Measurements from ENCODE around the gene DEFB123. TPM values are rescaled to one million over a fixed set of nuclear protein-coding genes. Genes with fewer than 3 reads are reported as not detected.

DEFB123 gene
- total RNA-seq, 3 donors from 2014 or later = not detected

DNA sequence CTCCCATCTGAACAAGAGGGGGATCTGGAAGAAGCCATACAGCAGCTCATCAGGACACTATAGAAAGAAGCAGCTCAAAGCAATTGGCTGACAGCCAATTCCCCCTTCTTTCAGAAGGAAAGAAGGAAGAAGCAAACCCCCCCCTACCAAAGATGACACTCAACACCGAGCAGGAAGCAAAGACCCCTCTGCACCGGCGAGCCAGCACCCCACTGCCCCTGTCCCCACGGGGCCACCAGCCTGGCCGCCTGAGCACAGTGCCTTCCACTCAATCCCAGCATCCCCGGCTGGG lies 35.8 kb downstream of the DEFB123 start:
- no peak overlapping the region for H3K4me3 ChIP-seq
- intact Hi-C loops (cut with DNase I, micrococcal nuclease) = no loop called here

DNA sequence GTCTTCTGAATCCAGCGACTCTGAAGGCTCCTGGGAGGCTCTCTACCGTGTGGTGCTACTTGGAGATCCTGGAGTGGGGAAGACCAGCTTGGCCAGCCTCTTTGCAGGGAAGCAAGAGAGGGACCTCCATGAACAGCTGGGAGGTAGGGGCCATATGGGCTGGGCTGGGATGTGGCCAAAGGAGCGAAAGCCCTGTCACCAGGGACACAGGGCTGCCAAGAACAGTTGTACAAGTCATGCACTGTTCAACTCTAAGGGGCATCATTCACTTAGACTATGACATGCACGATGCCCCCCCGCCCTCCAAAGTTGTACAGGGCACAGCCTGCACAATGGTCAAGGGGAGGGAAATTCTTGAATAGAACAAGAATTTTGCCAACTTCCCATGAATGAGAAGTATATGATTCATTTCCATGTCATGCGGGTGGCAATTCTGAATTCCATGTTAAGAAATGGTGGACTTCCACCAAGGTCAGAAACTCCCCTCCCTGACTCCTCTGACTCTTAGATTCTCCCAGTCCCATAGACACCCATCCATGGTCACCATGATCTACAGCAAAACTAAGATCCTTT lies 36.3 kb downstream of the DEFB123 start:
- Histone ChIP-seq H3K9me3 (no peaks in the 10 kb centered on the region), H3K36me3 (ENCODE audit: low read depth) (no peaks in the 10 kb centered on the region), H3K4me3 (no peak overlapping the region), H3K4me1 (ENCODE audit: low read depth) (no peaks in the 10 kb centered on the region)
- ATAC-seq (no peak), DNase-seq (no peak)
- intact Hi-C loops (cut with DNase I, micrococcal nuclease) = no loop called here
- TF ChIP-seq, protein P1, sequence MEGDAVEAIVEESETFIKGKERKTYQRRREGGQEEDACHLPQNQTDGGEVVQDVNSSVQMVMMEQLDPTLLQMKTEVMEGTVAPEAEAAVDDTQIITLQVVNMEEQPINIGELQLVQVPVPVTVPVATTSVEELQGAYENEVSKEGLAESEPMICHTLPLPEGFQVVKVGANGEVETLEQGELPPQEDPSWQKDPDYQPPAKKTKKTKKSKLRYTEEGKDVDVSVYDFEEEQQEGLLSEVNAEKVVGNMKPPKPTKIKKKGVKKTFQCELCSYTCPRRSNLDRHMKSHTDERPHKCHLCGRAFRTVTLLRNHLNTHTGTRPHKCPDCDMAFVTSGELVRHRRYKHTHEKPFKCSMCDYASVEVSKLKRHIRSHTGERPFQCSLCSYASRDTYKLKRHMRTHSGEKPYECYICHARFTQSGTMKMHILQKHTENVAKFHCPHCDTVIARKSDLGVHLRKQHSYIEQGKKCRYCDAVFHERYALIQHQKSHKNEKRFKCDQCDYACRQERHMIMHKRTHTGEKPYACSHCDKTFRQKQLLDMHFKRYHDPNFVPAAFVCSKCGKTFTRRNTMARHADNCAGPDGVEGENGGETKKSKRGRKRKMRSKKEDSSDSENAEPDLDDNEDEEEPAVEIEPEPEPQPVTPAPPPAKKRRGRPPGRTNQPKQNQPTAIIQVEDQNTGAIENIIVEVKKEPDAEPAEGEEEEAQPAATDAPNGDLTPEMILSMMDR (IDR thresholded peaks at IDR 0.05) = no peak

More for the DNA sequence above, 35.8 kb downstream of the DEFB123 start:
- Histone ChIP-seq H3K36me3 (ENCODE audit: low read depth) (no peaks in the 10 kb centered on the region), H3K9me3 (no peaks in the 10 kb centered on the region), H3K4me1 (ENCODE audit: low read depth) (no peaks in the 10 kb centered on the region)
- ATAC-seq = no peak
- TF ChIP-seq, protein P1 (IDR thresholded peaks at IDR 0.05) = no peak
- DNase-seq = no peak

DNA sequence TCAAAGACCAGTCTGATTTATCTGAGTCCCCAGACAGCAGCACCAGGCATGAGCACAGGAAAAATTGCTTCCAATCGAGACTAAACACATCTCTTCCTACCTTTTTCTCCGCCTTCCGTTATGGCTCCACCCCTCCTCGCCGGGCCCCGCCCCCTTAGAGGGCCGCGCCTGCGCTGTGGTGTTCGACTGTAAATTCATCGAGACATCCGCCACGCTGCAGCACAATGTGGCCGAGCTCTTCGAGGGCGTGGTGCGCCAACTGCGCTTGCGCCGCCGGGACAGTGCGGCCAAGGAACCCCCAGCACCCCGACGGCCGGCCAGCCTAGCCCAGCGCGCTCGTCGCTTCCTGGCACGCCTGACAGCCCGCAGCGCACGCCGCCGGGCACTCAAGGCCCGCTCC lies 43.6 kb downstream of the DEFB123 start:
- Histone ChIP-seq H3K9me3 (no peaks in the 10 kb centered on the region), H3K36me3 (ENCODE audit: low read depth) (no peaks in the 10 kb centered on the region), H3K4me1 (ENCODE audit: low read depth) (peaks cover 3% of the 10 kb centered on the region), H3K4me3 (no peak overlapping the region)
- TF ChIP-seq, protein P1 (IDR thresholded peaks at IDR 0.05) = no peak
- ATAC-seq = no peak
- peak in 1 of 3 donors; percentile 40 for DNase-seq
- intact Hi-C loops (cut with DNase I, micrococcal nuclease) = no loop called here

DNA sequence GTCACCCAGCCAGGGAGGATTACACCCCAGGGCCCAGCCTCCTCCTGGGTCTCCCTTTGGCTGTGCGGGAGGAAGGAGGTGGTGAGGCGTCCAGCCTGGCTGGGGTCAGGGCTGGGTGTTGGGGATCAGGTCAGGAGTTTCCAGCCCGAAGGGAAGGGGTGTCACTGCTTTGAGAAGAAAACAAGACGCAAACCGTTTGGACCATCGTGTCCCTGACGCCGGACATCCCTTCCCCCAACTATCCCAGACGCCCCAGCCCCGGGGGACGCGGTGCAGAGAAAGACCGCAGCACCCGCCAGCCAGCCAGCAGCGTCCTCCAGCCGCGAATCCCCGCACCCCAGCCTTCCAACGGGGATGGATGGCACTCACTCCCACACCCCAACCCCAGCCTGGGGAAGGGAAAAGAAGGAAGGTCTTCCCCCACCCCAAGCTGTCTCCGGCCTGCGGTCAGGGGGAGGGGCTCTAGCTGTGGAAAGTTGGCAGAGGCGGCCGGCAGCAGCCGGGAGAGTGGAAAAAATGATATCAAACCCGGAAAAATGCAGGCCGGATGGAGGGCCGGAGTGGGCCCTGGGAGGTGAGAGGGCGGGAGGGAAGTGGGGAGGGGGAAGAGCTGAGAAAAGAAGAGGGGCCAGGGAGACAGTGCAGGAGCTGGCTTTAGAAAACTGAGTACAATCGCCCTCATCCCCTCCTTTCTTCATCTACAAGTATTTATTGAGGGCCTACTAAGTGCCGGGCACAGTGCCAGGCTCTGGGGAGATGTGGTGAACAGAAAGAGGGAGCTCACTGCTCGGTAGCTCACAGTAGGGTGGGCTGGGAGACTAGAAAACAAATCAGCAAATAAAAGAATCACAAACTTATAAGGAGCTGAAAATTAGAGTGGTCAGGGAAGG lies 45.3 kb downstream of the DEFB123 start:
- no peaks in the 10 kb centered on the region for H3K9me3 ChIP-seq
- TF ChIP-seq, protein P1 (IDR thresholded peaks at IDR 0.05) = no peak
- DNase-seq (peak; percentile 38 to 69 (median 60)), ATAC-seq (peak; percentile 60)
- intact Hi-C loops (cut with DNase I, micrococcal nuclease) = no loop called here
- no peaks in the 10 kb centered on the region for H3K36me3 ChIP-seq (ENCODE audit: low read depth)
- peaks cover 3% of the 10 kb centered on the region for H3K4me1 ChIP-seq (ENCODE audit: low read depth)
- no peak overlapping the region for H3K4me3 ChIP-seq

DNA sequence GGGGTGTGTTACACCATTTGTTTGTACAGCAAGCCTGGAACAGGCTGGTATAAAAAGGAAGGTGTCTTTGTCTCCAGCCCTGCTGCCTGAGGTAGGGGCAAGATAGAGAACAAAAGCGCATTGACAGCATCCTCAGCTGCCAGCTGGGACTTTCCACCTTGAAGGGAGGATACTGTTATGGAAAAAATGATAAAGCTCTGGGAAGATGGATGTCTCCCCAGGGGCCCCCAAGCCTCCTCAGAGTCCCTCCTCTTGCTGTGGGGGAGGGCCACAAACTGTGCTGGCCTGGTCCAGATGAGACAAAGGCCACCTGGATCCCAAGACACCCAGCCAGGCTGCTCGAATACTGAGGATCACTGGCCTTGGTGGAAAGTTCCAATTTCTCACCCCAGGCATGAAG lies 47.7 kb downstream of the DEFB123 start:
- DNase-seq (no peak), ATAC-seq (no peak)
- intact Hi-C loops (cut with DNase I, micrococcal nuclease) = no loop called here

More for the DNA sequence above, 47.7 kb downstream of the DEFB123 start:
- Histone ChIP-seq H3K36me3 (ENCODE audit: low read depth) (no peaks in the 10 kb centered on the region), H3K4me3 (no peak overlapping the region), H3K9me3 (no peaks in the 10 kb centered on the region), H3K4me1 (ENCODE audit: low read depth) (peaks cover 3% of the 10 kb centered on the region)
- TF ChIP-seq, protein P1 (IDR thresholded peaks at IDR 0.05) = no peak
